NCI-H2107 treated with DMSO at 0.1 percent for 48 hours (cell line): ENCODE data around the gene MGAT5B.
"Not testable (repeated sequence)": the region's sequence is repeated elsewhere in the genome, so short reads cannot be mapped to it uniquely, and the experiment has no call there.

ENCODE experiments used
- DNase-seq: peaks from one replicate; lab custom pipeline; 2025; ENCODE audit not compliant: unreplicated experiment; lab: John Stamatoyannopoulos, UW

MGAT5B gene

GRCh38 chr17:76845541-76846017 lies 22.6 kb upstream of the MGAT5B start:
- DNase-seq, result no peak

GRCh38 chr17:76847031-76847430 lies 21.2 kb upstream of the MGAT5B start:
- no peak for DNase-seq

GRCh38 chr17:76848670-76849069 lies 19.5 kb upstream of the MGAT5B start:
- no peak for DNase-seq

GRCh38 chr17:76849160-76849559 lies 19.0 kb upstream of the MGAT5B start:
- not testable (repeated sequence) for DNase-seq

- DNase-seq, result no peak
Measured at GRCh38 chr17:76852843-76853242, 15.4 kb upstream of the MGAT5B start.

- DNase-seq, result no peak
Measured at GRCh38 chr17:76855105-76855504, 13.1 kb upstream of the MGAT5B start.

GRCh38 chr17:76862079-76862478 lies 6.1 kb upstream of the MGAT5B start:
- no peak for DNase-seq

- DNase-seq, result no peak
Measured at GRCh38 chr17:76862494-76862893, 5.7 kb upstream of the MGAT5B start.

- no peak for DNase-seq
Measured at GRCh38 chr17:76864024-76864423, 4.2 kb upstream of the MGAT5B start.

GRCh38 chr17:76865174-76865573 lies 3.0 kb upstream of the MGAT5B start:
- DNase-seq, result no peak

GRCh38 chr17:76866203-76866602 lies 2.0 kb upstream of the MGAT5B start:
- no peak for DNase-seq

GRCh38 chr17:76866774-76867577 lies 1.2 kb upstream of the MGAT5B start:
- DNase-seq, result no peak

- DNase-seq, result no peak
Measured at GRCh38 chr17:76867578-76868175, 527 bp upstream of the MGAT5B start.

- DNase-seq, result no peak
Measured at GRCh38 chr17:76868669-76869495, 678 bp downstream of the MGAT5B start.

- no peak for DNase-seq
Measured at GRCh38 chr17:76869496-76870376, 1.5 kb downstream of the MGAT5B start.

GRCh38 chr17:76870377-76870714 lies 2.1 kb downstream of the MGAT5B start:
- no peak for DNase-seq

GRCh38 chr17:76871668-76872067 lies 3.5 kb downstream of the MGAT5B start:
- DNase-seq, result no peak

GRCh38 chr17:76872221-76872873 lies 4.1 kb downstream of the MGAT5B start:
- DNase-seq, result peak; percentile 9

GRCh38 chr17:76872874-76873221 lies 4.6 kb downstream of the MGAT5B start:
- no peak for DNase-seq

GRCh38 chr17:76873856-76874255 lies 5.7 kb downstream of the MGAT5B start:
- DNase-seq, result no peak
